GM13976 (cell line): ENCODE data around the gene CAPN5.

Experiments used
- DNase-seq: peaks from one replicate; pipeline ENCODE4 v3.0.0; 2012; ENCODE audit warnings: low spot score
- CTCF ChIP-seq: IDR thresholded peaks from 2 replicates; pipeline ENCODE4 v1.5.1; 2012; ENCODE audit warnings: borderline replicate concordance, mild to moderate bottlenecking; ENCODE audit not compliant: insufficient read depth; ENCODE audit errors: extremely low read depth, missing control alignments, control extremely low read depth
- in situ Hi-C: fragments of 300-500 bp; cut with MboI; formaldehyde crosslinking; loops from one replicate; pipeline ENCODE4 v1.12.0; 2022; ENCODE audit warnings: low sequenced_read_pairs, mixed read lengths, inconsistent platforms; ENCODE audit not compliant: unreplicated experiment

Gene CAPN5

GRCh38 chr11:77114089-77114463 lies 47.3 kb downstream of the CAPN5 start:
- in situ Hi-C loops, result no loop called here
- no peak for TF ChIP-seq CTCF
- no peak for DNase-seq

GRCh38 chr11:77115181-77115611 lies 48.4 kb downstream of the CAPN5 start:
- DNase-seq, result no peak
- in situ Hi-C loops, result no loop called here
- TF ChIP-seq CTCF, result peak; percentile 12

GRCh38 chr11:77115956-77116355 lies 49.2 kb downstream of the CAPN5 start:
- TF ChIP-seq CTCF, result no peak
- DNase-seq, result no peak
- in situ Hi-C loops, result no loop called here

GRCh38 chr11:77117492-77117891 lies 50.7 kb downstream of the CAPN5 start:
- DNase-seq, result no peak
- TF ChIP-seq CTCF, result no peak
- in situ Hi-C loops, result no loop called here

- in situ Hi-C loops, result no loop called here
- no peak for TF ChIP-seq CTCF
- DNase-seq, result no peak
Observed at GRCh38 chr11:77118086-77118485, 51.3 kb downstream of the CAPN5 start.

- in situ Hi-C loops, result no loop called here
- TF ChIP-seq CTCF, result no peak
- no peak for DNase-seq
Observed at GRCh38 chr11:77118971-77119370, 52.2 kb downstream of the CAPN5 start.

GRCh38 chr11:77119531-77119936 lies 52.8 kb downstream of the CAPN5 start:
- in situ Hi-C loops, result no loop called here
- no peak for TF ChIP-seq CTCF
- DNase-seq, result no peak
